GM10847 (cell line): ENCODE data around the gene DUSP22.

ENCODE experiments used
- POLR2A ChIP-seq: IDR thresholded peaks from 2 replicates; pipeline ENCODE4 v1.6.1; 2011; ENCODE audit not compliant: insufficient read length; ENCODE audit errors: extremely low read depth

DUSP22 gene

DNA sequence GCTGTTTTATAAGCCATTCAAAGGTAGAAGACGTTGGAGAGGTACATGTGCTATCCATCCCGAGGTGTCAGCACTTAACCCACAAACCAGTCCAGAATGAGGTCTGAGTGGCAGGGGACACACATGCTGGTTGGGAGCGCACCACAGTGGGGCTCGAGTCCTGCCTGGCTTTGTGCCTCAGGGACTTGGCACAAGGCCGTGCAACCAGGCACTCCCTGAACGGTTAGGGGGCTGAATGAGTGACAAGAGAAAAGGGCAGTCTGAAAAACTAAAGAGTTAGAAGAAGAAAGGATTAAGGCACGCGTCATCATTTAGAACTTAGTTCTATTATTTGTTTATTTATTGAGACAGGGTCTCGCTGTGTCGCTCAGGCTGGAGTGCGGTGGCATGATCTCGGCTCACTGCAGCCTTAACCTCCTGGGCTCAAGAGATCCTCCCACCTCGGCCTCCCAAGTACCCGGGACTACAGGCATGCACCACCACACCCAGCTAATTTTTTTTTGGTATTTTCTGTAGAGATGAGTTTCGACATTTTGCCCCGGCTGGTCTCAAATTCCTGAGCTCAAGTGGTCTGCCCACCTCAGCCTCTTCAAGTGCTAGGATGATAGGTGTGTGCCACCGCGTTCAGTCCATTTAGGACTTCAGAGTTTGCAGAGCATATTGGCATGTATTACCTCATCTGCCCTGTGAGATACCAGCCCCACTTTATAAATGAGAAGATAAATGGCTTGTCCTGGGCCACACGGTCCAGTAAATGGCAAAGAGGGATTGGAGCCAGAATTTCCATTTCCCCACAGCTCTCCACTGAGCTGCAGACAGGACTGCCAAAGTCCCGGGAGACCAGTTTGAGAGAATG is 51.9 kb downstream of the DUSP22 start:
- TF ChIP-seq POLR2A: no peak

DNA sequence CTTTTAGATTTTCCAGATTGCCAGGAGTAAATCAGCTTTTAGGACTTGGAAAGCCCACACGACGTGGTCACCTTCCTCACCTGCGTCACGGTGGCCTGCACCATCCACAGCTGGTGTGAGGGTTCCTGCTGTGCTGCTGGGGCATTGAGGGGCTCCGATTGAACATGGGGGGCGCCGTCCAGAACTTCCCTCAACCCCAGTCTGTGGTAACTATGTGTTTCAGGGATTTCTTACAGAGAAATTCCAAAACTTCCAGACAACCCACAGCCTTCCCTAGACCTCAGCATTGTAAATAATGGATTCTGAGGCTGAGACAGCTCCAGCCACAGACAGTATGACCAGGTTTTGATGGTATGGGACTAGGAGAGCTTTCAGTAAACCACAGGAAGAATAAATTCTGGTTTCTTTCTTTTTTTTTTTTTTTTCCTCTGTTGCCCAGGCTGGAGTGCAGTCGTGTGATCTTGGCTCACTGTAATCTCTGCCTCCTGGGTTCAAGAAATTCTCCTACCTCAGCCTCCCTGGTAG is 52.6 kb downstream of the DUSP22 start:
- no peak for TF ChIP-seq POLR2A

DNA sequence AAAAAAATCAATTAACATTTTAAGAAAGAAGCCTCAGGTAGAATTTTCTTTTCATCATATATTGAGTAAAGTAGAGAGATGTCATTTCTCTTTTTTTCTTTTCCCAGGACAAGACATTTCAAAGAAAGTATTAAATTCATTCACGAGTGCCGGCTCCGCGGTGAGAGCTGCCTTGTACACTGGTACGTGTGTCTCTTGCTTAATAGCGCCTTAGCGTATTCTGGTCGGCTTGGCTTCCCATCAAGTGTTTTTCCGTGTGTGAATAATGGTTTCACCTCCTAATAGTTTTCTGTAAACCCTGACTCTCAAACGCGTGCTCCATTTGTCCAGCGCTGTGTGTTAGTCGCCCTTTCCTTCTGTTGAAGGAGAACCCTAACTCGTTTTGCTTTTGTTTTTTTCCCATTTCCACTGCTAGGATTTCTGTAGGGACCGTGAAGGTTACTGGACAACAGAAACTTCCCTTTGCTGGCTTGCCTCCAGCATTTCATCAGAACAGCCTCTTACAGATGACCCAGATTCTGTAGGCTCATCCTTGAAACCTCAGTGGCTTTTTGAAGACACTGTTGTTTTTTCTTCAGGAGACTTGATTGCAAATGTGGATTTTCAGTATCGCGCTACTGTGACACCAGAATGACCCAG is 53.6 kb downstream of the DUSP22 start:
- TF ChIP-seq POLR2A: no peak

DNA sequence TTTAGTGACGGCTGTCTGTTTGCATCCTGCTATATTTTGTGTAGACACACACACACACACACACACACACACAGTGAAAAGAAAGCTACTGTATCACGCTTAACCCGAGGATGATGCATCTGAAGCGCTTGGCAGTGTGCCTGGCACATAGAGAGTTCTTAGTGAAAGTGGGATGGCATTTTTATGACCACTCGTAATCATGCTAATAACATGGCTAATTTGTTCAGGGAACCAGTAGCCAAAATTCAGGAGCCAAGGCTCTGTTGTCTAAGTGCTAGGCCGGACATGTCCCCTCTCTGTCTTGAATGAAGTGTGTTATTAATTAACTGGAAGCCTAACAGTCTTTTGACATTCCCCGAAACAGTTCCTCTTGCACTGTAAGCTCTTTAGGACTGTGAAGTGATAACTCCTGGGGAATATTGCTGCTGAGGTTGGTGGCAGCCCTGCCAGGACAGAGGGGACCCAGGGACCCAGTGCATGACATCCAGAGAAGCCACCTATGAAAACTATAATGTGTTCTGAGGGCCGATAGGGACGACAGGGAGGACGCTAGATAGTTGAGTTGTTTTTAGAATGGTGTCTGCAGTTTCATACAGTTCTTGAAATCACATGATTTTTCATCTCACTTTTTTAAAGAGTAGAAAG is 54.2 kb downstream of the DUSP22 start:
- no peak for TF ChIP-seq POLR2A

DNA sequence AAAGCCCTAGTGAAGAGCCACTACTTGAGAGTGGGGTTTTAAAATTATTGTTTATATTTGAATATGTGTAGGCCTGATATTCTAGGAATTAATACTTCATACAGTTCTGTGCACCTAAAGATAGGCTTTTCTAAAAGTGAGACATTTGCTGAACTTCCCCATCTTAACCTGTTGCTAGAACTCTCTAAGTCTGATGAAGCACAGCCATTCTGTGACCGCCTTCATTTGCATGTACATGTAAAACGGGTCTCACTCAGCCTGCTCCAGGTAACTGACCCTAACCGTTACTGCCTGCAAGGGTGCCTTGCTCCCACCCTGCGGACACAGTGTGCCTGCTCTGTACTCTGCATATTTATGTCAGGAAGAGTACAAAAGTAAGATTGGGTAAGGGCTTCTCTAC is 54.9 kb downstream of the DUSP22 start:
- no peak for TF ChIP-seq POLR2A

DNA sequence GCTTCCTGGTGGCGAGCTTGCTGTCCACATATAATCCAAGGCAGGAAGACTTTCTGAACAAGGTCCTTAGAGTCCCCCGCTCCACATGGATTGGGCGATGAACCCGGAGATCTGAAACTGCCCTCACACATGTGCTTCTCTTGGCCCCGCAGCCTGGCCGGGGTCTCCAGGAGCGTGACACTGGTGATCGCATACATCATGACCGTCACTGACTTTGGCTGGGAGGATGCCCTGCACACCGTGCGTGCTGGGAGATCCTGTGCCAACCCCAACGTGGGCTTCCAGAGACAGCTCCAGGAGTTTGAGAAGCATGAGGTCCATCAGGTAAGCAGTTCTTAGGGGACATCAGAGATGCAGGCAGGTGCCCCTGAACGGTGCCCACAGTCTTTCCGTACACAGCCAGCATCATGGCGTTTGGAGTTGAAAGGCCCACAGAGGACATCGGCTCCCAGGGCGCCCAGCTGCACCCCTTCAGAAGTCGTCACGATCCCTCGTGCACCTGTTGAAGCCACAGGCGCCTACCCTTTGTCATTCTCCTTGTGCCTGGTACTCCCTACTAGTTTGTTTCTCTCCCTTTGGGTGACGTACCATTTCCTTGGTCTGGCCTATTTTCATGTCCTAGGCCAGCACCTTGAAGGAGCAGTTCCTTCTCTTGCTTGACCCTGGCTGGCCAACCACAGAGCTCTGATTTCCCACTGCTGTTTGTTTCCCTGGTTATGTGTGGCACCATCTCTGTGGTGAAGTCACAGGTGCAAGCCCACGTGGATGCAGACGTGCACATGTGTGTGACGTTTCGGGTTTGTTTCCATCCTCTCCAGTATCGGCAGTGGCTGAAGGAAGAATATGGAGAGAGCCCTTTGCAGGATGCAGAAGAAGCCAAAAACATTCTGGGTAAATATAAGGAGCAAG is 55.9 kb downstream of the DUSP22 start:
- no peak for TF ChIP-seq POLR2A

DNA sequence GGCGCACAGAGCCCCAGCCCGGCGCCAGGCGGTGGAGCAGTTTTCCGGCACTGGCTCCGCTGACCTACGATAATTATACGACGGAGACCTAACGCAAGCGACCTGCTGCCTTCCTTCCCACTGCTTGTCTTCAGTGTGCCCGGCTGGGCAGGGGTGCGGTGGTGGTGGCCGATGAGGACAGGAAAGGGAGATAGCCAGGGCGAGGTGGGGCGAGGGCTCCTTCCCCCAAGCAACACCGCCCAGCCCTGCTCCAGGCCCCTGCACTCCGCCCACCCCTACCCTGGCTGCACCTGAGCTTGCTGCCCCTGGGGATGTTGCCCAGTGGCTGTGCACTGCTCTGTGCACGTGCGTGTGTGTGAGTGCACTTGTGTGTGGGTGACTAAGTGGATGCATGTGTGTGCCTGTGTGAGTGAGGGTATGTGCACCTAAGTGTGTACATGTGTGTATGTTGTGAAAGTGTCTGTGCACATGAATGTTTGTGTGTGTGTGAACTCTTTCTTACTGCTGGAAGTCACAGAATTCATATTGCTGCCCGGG is 56.6 kb downstream of the DUSP22 start:
- TF ChIP-seq POLR2A: no peak

DNA sequence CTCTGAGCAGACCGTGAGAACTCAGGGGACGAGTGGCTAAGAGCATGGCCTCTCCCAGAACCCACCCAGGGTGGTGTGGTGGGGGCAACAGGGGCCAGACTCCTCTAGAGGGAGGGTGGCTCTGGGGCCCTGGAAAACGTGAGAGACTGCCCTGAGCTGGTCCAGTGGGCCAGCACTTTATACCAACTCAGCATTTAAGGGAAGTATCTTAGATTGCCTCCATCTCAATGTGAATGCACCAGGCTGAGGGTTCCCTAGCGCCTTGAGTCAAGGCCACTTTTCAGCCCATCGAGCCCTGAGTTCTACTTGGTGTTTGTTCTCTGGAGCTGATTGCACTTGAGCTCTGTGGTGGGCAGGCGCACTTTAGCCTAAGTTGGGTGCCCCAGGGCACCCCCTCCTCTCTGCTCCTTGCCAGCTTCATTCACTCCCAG is 57.2 kb downstream of the DUSP22 start:
- TF ChIP-seq POLR2A: no peak

DNA sequence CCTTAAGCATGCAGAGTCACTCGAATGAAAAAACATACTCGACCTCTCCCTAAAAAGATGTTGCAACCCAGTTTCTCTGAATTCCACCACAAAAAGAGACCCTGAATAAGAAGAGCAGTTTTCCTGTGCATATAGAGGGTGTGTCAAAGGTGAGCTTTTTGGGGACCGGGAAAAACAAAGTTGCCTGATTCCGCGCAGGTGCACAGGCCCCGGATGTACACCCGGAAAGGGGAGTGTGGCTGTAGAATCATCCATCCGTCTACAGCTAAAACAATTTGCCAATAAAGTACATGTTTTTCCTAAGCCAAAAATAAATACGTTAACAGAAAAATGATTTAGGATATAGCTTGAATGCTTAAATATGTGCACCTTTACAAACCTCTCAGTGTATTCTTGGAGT is 58.1 kb downstream of the DUSP22 start:
- no peak for TF ChIP-seq POLR2A

DNA sequence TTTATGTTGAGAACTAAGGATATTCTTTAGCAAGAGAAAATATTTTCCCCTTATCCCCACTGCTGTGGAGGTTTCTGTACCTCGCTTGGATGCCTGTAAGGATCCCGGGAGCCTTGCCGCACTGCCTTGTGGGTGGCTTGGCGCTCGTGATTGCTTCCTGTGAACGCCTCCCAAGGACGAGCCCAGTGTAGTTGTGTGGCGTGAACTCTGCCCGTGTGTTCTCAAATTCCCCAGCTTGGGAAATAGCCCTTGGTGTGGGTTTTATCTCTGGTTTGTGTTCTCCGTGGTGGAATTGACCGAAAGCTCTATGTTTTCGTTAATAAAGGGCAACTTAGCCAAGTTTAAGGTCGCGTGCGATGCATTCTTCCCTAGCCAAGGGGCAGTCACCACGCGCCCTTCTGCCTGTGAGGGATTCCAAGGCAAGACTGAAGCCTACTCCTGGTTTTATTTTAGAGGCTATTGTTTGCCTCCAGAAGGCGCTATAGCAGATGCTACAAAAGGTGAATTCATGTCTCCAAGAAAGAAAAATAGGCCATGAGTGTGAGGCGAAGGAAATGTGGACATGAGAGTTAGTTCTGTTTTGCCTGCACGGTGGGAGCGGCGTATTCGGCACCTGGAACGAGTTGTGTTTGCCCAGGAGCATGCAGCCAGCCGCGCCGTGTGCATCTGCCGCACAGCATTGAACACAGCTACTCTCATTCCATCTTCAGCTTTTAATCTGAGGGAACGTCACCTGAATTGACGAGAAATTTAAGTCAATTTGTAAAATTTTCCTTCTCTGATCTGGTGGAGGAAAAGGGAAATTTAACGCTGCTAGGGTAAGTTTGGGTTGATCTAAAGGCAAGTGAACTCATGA is 59.0 kb downstream of the DUSP22 start:
- TF ChIP-seq POLR2A: no peak

DNA sequence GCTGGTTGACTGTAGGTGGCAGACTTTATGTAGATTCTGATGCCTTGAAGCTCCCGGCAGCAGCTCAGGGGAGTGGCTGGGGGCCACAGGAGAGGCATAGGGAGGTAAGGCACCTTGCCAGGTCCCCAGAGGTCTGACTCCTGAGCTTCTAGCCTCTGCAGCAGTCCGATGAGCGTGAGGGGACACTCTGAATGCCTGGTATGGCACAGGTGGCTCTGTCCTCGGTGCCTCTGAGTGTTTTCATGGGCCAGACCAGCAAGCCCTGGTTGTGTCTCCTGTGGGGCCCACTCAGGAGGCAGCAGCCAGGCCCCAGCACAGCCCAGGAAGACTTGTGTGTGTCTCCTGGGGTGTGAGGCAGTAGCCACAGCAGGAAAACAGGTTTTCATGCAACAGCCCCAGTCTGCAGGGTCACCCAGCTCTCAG is 59.6 kb downstream of the DUSP22 start:
- no peak for TF ChIP-seq POLR2A

DNA sequence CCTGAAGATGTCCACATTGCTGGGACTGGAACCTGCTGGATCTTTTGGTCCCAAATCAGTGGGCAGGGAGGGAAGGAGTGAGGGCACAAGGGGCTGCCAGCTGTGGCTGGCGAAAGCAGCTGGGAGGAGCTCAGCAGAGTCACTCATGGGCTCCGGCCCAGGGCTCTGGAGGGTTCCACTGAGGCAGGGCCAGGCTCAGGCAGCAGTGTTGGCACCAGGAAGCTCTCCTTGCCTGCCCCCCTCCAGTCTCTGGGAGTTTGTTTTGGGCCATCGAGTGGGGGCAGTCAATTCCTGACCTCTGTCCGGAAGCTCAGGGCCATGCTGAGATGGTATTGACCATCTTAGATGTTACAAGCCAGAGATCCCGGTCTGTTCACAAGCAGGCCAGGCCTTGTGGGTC is 60.2 kb downstream of the DUSP22 start:
- no peak for TF ChIP-seq POLR2A

DNA sequence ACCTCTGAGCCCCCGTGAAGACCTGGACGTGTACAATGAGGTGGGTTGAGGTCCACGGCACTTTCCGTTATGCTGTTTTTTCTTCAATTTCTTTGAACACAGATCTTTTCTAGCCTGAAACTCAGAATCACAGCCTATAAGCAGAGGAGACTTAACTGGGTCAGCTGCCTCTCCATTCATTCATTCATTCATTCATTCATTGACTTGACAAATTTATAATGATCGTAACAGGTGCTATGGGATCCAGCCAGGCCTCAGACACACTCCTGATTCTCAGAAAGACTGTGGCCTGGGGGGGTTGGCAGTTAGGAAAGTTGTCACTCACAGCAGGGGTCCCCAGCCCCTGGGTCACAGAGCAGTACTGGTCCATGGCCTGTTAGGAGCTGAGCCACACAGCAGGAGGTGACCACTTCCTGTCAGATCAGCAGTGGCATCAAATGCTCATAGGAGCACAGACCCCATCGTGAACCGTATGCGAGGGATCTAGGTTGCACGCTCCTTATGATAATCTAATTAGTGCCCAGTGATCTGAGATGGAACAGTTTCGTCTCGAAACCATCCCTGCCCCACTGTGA is 60.7 kb downstream of the DUSP22 start:
- no peak for TF ChIP-seq POLR2A
